K562 (cell line): ENCODE results near the gene NBEA. TPM values are rescaled to one million over a fixed set of nuclear protein-coding genes. Genes with fewer than 3 reads are reported as not detected.

ENCODE experiments used
- ATAC-seq: fragments of 200-7000 bp; cut with Tn5 transposase; 3 replicates; pipeline ENCODE4 v1.9.1; 2020; ENCODE audit warnings: moderate library complexity
- BruUV-seq: library from RNA; stranded (reverse); fragments of 400-500 nt; replicated peaks from 2 replicates; lab custom pipeline; 2021; lab: Mats Ljungman, UMichigan
- CTCF ChIA-PET: fragments of 300-600 bp; formaldehyde crosslinking; extraction: SDS; loops from one replicate; lab custom pipeline; 2021; ENCODE audit warnings: low intra/inter-chr PET ratio; lab: Yijun Ruan, JAX
- POLR2A ChIA-PET: fragments of 300-600, 350-650 bp; sonication (Branson Sonifier 250); formaldehyde crosslinking; extraction: SDS; loops from one replicate; lab custom pipeline; 2021; ENCODE audit warnings: antibody characterized with exemption, inconsistent platforms; lab: Yijun Ruan, JAX
- DNase-seq, 4 experiments: peaks; one replicate each; pipeline versions ENCODE4 v3.0.0 to v3.0.0-alpha.2; 2011 to 2018; ENCODE audit warnings: low spot score in 3 of 4, mixed read lengths in 3 of 4; ENCODE audit errors: extremely low read depth in 1 of 4
- FAIRE-seq: peaks from 2 replicates; lab custom pipeline; 2011; peaks lifted over from hg19 to GRCh38; lab: Jason Lieb, UNC
- H2AFZ ChIP-seq: 2 replicates; pipeline ENCODE4 v1.6.0; 2011; ENCODE audit warnings: low read depth, low read length, control low read depth, inconsistent platforms
- H3K27ac ChIP-seq: fragments of 200-600 bp; 3 replicates; pipeline ENCODE4 v1.8.0; 2011; ENCODE audit warnings: low read depth, mild to moderate bottlenecking, control low read depth, inconsistent platforms, low read length, moderate library complexity, mixed read lengths; ENCODE audit errors: extremely low read depth
- H3K27me3 ChIP-seq, 2 experiments: fragments of 300-600 bp in 1 of 2; 2 replicates in 1 of 2; 3 replicates in 1 of 2; pipeline versions ENCODE4 v1.6.0 to v1.8.0; 2011; ENCODE audit warnings: inconsistent platforms in 2 of 2, low read length in 2 of 2, mild to moderate bottlenecking in 1 of 2, mixed read lengths in 1 of 2, moderate library complexity in 1 of 2; ENCODE audit not compliant: control insufficient read depth in 2 of 2, insufficient read depth in 2 of 2
- H3K36me3 ChIP-seq: fragments of 300-600 bp; 3 replicates; pipeline ENCODE4 v1.8.0; 2011; ENCODE audit warnings: mild to moderate bottlenecking, low read length, inconsistent platforms; ENCODE audit not compliant: control insufficient read depth, insufficient read depth
- H3K4me1 ChIP-seq, 2 experiments: fragments of 200-600 bp in 1 of 2; replicated peaks in 1 of 2; 2 replicates in 1 of 2; 3 replicates in 1 of 2; pipeline versions ENCODE4 v1.5.1 to v1.8.0; 2011; ENCODE audit warnings: inconsistent platforms in 2 of 2, low read length in 2 of 2, mild to moderate bottlenecking in 1 of 2, mixed read lengths in 1 of 2, moderate library complexity in 1 of 2; ENCODE audit not compliant: control insufficient read depth in 2 of 2, insufficient read depth in 2 of 2
- H3K4me2 ChIP-seq: 2 replicates; pipeline ENCODE4 v1.6.1; 2011; ENCODE audit warnings: low read length, control low read depth, inconsistent platforms, mixed read lengths; ENCODE audit not compliant: insufficient read depth
- H3K4me3 ChIP-seq: fragments of 200-600 bp; sonication (generic), shearing (Covaris generic); 2 replicates; pipeline ENCODE4 v1.5.1; 2016; ENCODE audit warnings: control low read depth, inconsistent platforms
- H3K79me2 ChIP-seq: fragments of 200-600 bp; 3 replicates; pipeline ENCODE4 v1.8.0; 2011; ENCODE audit warnings: low read length, inconsistent platforms; ENCODE audit not compliant: control insufficient read depth, insufficient read depth
- H3K9ac ChIP-seq, 2 experiments: 2 replicates each; pipeline versions ENCODE4 v1.6.0 to v1.6.1; 2011; ENCODE audit warnings: low read depth in 2 of 2, low read length in 2 of 2, control low read depth in 1 of 2, inconsistent platforms in 1 of 2, mild to moderate bottlenecking in 1 of 2, mixed read lengths in 1 of 2; ENCODE audit not compliant: insufficient read depth in 1 of 2
- H3K9me1 ChIP-seq: one replicate; pipeline ENCODE4 v1.6.0; 2011; ENCODE audit warnings: inconsistent platforms, mild to moderate bottlenecking, low read length, moderate library complexity; ENCODE audit not compliant: control insufficient read depth, insufficient read depth
- H3K9me3 ChIP-seq: replicated peaks from 2 replicates; pipeline ENCODE4 v1.5.1; 2011; ENCODE audit warnings: low read depth, low read length, inconsistent platforms; ENCODE audit not compliant: control insufficient read depth, insufficient read depth
- H4K20me1 ChIP-seq: replicated peaks from 2 replicates; pipeline ENCODE4 v1.6.1; 2011; ENCODE audit warnings: low read length, inconsistent platforms, mixed read lengths; ENCODE audit not compliant: control insufficient read depth, insufficient read depth
- BHLHE40 ChIP-seq: IDR thresholded peaks from 2 replicates; pipeline ENCODE4 v1.6.1; 2011; ENCODE audit warnings: low read length, improper control_type of control experiment
- CAMTA2 ChIP-seq: fragments of 250-450 bp; sonication (Bioruptor Pico); conservative IDR thresholded peaks from 2 replicates; pipeline ENCODE4 v1.5.1; 2022
- E2F3 ChIP-seq: fragments of 250-450 bp; sonication (Bioruptor Pico); IDR thresholded peaks from 2 replicates; pipeline ENCODE4 v1.4.0; 2020; ENCODE audit warnings: mild to moderate bottlenecking
- FUS ChIP-seq: fragments of 200-400 bp; formaldehyde crosslinking; optimal IDR thresholded peaks from 2 replicates; pipeline ENCODE3; 2017; ENCODE audit warnings: low read depth, low read length
- HOXB6 ChIP-seq: fragments of 250-450 bp; sonication (Bioruptor Pico); IDR thresholded peaks from 2 replicates; pipeline ENCODE4 v1.5.1; 2022; ENCODE audit warnings: mild to moderate bottlenecking, borderline replicate concordance
- NCOA6 ChIP-seq: fragments of 450-650 bp; IDR thresholded peaks from 2 replicates; pipeline ENCODE4 v1.6.1; 2017; ENCODE audit warnings: mild to moderate bottlenecking
- NFRKB ChIP-seq: fragments of 450-650 bp; IDR thresholded peaks from 2 replicates; pipeline ENCODE4 v1.6.1; 2016; ENCODE audit warnings: low read depth
- STAT5A ChIP-seq: IDR thresholded peaks from 2 replicates; pipeline ENCODE4 v1.6.1; 2012; ENCODE audit warnings: low read length, inconsistent platforms, borderline replicate concordance
- TFAM ChIP-seq: fragments of 250-450 bp; sonication (Bioruptor Pico); conservative IDR thresholded peaks from 2 replicates; pipeline ENCODE4 v1.5.0; 2021; ENCODE audit warnings: mild to moderate bottlenecking, moderate library complexity
- ZNF561 ChIP-seq: fragments of 450-650 bp; formaldehyde crosslinking; conservative IDR thresholded peaks from 2 replicates; pipeline ENCODE4 v1.4.0; 2020; ENCODE audit warnings: mild to moderate bottlenecking, moderate library complexity
- ZNF583 ChIP-seq: fragments of 250-450 bp; sonication (Bioruptor Pico); IDR thresholded peaks from 2 replicates; pipeline ENCODE4 v1.4.0; 2020
- WGBS: fragments of 100-300 bp; shearing (Covaris generic); methylation state at CpG from one replicate; pipeline ENCODE4 v1.1.6; 2016; ENCODE audit warnings: low coverage, mixed read lengths; ENCODE audit not compliant: insufficient coverage; ENCODE audit errors: missing lambda C conversion rate; 5-methylcytosine and 5-hydroxymethylcytosine counted together
- in situ Hi-C: fragments of 300-500 bp; cut with MboI; formaldehyde crosslinking; loops from 4 replicates; pipeline ENCODE4 v1.15.0; 2018; ENCODE audit warnings: inconsistent platforms, mixed read lengths
- intact Hi-C: fragments of 100-400 bp; cut with micrococcal nuclease; formaldehyde crosslinking; loops from 2 replicates; pipeline ENCODE4 v1.14.2; 2022
- polyA plus RNA-seq, 8 experiments: library from polyadenylated mRNA; depleted of rRNA in 4 of 8; stranded (reverse) in 5 of 8; unstranded in 3 of 8; fragments of >200 nt; fragmentation: Nextera tagmentation in 2 of 8; fragmentation: Illumina TruSeq in 1 of 8; extraction: Ambion mirVana in 2 of 8; extraction: Trizol in 1 of 8; gene quantifications; 2 replicates each; pipeline versions ENCODE4 v1.2.1 to v1.2.3, GENCODE V29; 2011 to 2014; ENCODE audit warnings: inconsistent platforms in 1 of 8, missing spikeins in 1 of 8
- total RNA-seq, 7 experiments: library from RNA; depleted of rRNA in 6 of 7; stranded (reverse); fragments of >200 nt in 6 of 7; fragmentation: Illumina TruSeq in 2 of 7; extraction: Trizol in 2 of 7; gene quantifications; 2 replicates each; pipeline versions ENCODE4 v1.2.1 to v1.2.3, GENCODE V29; 2011 to 2021; ENCODE audit warnings: low replicate concordance in 1 of 7
- TF ChIP-seq, protein P1 (sequence below), 2 experiments: fragments of 450-650 bp; IDR thresholded peaks; 2 replicates each; pipeline ENCODE4 v1.6.1; 2016
- TF ChIP-seq, protein P2 (sequence below): fragments of 250-450 bp; sonication (Bioruptor Pico); IDR thresholded peaks from 2 replicates; pipeline ENCODE4 v1.4.0; 2020; ENCODE audit warnings: mild to moderate bottlenecking, moderate library complexity

The NBEA gene
- total and polyA plus RNA-seq, 9 of the 15 experiments (the other 6 are each of a cell fraction or from before 2014, with no cell fraction given), result 0.03 to 0.94 (median 0.05) TPM; not detected in 2

DNA sequence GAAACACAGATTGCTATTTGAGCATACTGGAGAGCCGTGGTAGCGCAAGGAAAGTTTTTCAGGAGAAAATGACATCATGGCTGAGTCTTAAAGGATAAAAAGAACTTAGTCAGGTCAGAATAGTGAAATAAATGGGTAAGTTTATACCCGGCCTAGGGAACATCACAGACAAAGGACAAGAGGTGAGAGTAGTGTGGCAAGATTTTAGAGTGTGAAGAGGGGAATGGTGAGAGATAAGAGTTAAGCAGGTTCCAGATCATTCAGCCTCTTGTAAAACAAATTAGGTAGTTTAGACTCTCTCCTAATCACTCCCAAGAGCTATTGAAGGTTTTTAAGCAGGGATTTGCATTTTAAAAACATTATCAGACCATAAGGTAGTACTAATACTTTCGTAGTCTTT is 650.4 kb downstream of the NBEA start:
- ATAC-seq (no peak), DNase-seq (no peak), FAIRE-seq (no peak)
- intact Hi-C loops (no loop called here), in situ Hi-C loops (no loop called here)
- CTCF ChIA-PET, result no interaction called here
- POLR2A ChIA-PET, result no interaction called here
- TF ChIP-seq FUS, result no peak
- TF ChIP-seq STAT5A, result no peak
- TF ChIP-seq ZNF561 (CRISPR knock-in tag), result no peak
- no peak for TF ChIP-seq E2F3 (CRISPR knock-in tag)
- no peak for TF ChIP-seq TFAM (CRISPR knock-in tag)
- TF ChIP-seq NCOA6, result no peak
- no peak for TF ChIP-seq NFRKB
- TF ChIP-seq, protein P1, sequence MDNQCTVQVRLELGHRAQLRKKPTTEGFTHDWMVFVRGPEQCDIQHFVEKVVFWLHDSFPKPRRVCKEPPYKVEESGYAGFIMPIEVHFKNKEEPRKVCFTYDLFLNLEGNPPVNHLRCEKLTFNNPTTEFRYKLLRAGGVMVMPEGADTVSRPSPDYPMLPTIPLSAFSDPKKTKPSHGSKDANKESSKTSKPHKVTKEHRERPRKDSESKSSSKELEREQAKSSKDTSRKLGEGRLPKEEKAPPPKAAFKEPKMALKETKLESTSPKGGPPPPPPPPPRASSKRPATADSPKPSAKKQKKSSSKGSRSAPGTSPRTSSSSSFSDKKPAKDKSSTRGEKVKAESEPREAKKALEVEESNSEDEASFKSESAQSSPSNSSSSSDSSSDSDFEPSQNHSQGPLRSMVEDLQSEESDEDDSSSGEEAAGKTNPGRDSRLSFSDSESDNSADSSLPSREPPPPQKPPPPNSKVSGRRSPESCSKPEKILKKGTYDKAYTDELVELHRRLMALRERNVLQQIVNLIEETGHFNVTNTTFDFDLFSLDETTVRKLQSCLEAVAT (IDR thresholded peaks at IDR 0.05), result no peak
- no peak for TF ChIP-seq CAMTA2 (CRISPR knock-in tag)
- no peak for TF ChIP-seq HOXB6 (CRISPR knock-in tag)
- TF ChIP-seq BHLHE40, result no peak
- TF ChIP-seq ZNF583 (CRISPR knock-in tag), result no peak
- TF ChIP-seq, protein P2, sequence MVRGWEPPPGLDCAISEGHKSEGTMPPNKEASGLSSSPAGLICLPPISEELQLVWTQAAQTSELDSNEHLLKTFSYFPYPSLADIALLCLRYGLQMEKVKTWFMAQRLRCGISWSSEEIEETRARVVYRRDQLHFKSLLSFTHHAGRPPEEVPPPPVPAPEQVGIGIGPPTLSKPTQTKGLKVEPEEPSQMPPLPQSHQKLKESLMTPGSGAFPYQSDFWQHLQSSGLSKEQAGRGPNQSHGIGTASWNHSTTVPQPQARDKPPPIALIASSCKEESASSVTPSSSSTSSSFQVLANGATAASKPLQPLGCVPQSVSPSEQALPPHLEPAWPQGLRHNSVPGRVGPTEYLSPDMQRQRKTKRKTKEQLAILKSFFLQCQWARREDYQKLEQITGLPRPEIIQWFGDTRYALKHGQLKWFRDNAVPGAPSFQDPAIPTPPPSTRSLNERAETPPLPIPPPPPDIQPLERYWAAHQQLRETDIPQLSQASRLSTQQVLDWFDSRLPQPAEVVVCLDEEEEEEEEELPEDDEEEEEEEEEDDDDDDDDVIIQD (CRISPR knock-in tag), result no peak
- WGBS, result 0% methylated on average over 4 of the region's 4 CpGs
- no peaks in the 10 kb centered on the region for H3K27me3 ChIP-seq
- H3K79me2 ChIP-seq, result no peaks in the 10 kb centered on the region
- H4K20me1 ChIP-seq, result no peaks in the 10 kb centered on the region
- no peak overlapping the region for H3K9ac ChIP-seq
- H3K4me3 ChIP-seq, result no peak overlapping the region
- no peaks in the 10 kb centered on the region for H3K4me1 ChIP-seq
- H3K4me2 ChIP-seq, result no peak overlapping the region
- H3K27ac ChIP-seq, result no peak overlapping the region
- no peak overlapping the region for H2AFZ ChIP-seq
- H3K36me3 ChIP-seq, result no peaks in the 10 kb centered on the region
- no TSS peak for BruUV-seq
- H3K9me3 ChIP-seq, result no peaks in the 10 kb centered on the region
- no peaks in the 10 kb centered on the region for H3K9me1 ChIP-seq
